T-helper 17 cell (primary cell): ENCODE results near the gene PTPN13. TPM values are rescaled to one million over a fixed set of nuclear protein-coding genes. Genes with fewer than 3 reads are reported as not detected.

ENCODE experiments used
- ATAC-seq: fragments of 150-1000 bp; cut with Tn5 transposase; 2 replicates; pipeline ENCODE4 v1.10.0; 2021; ENCODE audit warnings: mild to moderate bottlenecking, moderate library complexity
- DNase-seq, 3 donors: peaks; one replicate each; pipeline versions ENCODE4 v3.0.0 to v3.0.0-alpha.2; 2020 to 2021
- H3K9me3 ChIP-seq: one replicate; pipeline ENCODE4 v1.7.0; 2013; ENCODE audit warnings: low read length, mild to moderate bottlenecking; ENCODE audit not compliant: control insufficient read depth, poor library complexity, severe bottlenecking
- H3K27ac Mint-ChIP-seq: one replicate; pipeline ENCODE4 v1.8.0; 2022; ENCODE audit warnings: mild to moderate bottlenecking, moderate library complexity, mixed read lengths
- H3K27me3 Mint-ChIP-seq: one replicate; pipeline ENCODE4 v1.8.0; 2022; ENCODE audit warnings: mixed read lengths
- H3K36me3 Mint-ChIP-seq: one replicate; pipeline ENCODE4 v1.8.0; 2022; ENCODE audit warnings: low read depth, mixed read lengths
- H3K4me1 Mint-ChIP-seq: one replicate; pipeline ENCODE4 v1.8.0; 2022; ENCODE audit warnings: mild to moderate bottlenecking, mixed read lengths
- H3K4me3 Mint-ChIP-seq: one replicate; pipeline ENCODE4 v1.8.0; 2022; ENCODE audit warnings: mild to moderate bottlenecking, moderate library complexity, mixed read lengths
- total RNA-seq, 4 donors: library from RNA in 2 of 4; stranded (reverse) in 2 of 4; gene quantifications; one replicate each; pipeline ENCODE4 v1.2.3 and lab custom pipeline; 2022 to 2026

PTPN13 gene
- total RNA-seq, 2 donors from 2014 or later = 36.1 to 49.5 TPM

GRCh38 chr4:86600007-86600653, 6.0 kb downstream of the PTPN13 start:
- no peak for ATAC-seq
- peaks cover 3% of the 10 kb centered on the region for H3K36me3 Mint-ChIP-seq

GRCh38 chr4:86603311-86603885, 9.3 kb downstream of the PTPN13 start:
- H3K4me3 Mint-ChIP-seq = no peak overlapping the region
- H3K27ac Mint-ChIP-seq = no peak overlapping the region
- no peak for DNase-seq
- no peak for ATAC-seq
- no peaks in the 10 kb centered on the region for H3K27me3 Mint-ChIP-seq
- H3K36me3 Mint-ChIP-seq = peaks cover 3% of the 10 kb centered on the region
- peaks cover 17% of the 10 kb centered on the region for H3K4me1 Mint-ChIP-seq
- no peaks in the 10 kb centered on the region for H3K9me3 ChIP-seq

More at GRCh38 chr4:86600007-86600653, 6.0 kb downstream of the PTPN13 start:
- Mint-ChIP-seq H3K27me3 (peaks cover 2% of the 10 kb centered on the region), H3K27ac (no peak overlapping the region), H3K4me1 (peaks cover 26% of the 10 kb centered on the region), H3K4me3 (no peak overlapping the region)
- DNase-seq = no peak
- no peaks in the 10 kb centered on the region for H3K9me3 ChIP-seq

GRCh38 chr4:86606809-86607208, 12.7 kb downstream of the PTPN13 start:
- Mint-ChIP-seq H3K36me3 (peaks cover 3% of the 10 kb centered on the region), H3K4me1 (peaks cover 19% of the 10 kb centered on the region), H3K4me3 (no peak overlapping the region), H3K27ac (no peak overlapping the region), H3K27me3 (no peaks in the 10 kb centered on the region)
- ATAC-seq (no peak), DNase-seq (no peak)
- no peaks in the 10 kb centered on the region for H3K9me3 ChIP-seq

- no peaks in the 10 kb centered on the region for H3K9me3 ChIP-seq
- H3K4me3 Mint-ChIP-seq = no peak overlapping the region
- no peak overlapping the region for H3K27ac Mint-ChIP-seq
- peaks cover 25% of the 10 kb centered on the region for H3K4me1 Mint-ChIP-seq
- H3K27me3 Mint-ChIP-seq = no peaks in the 10 kb centered on the region
- no peak for DNase-seq
- ATAC-seq = no peak
- peaks cover 3% of the 10 kb centered on the region for H3K36me3 Mint-ChIP-seq
Measured at GRCh38 chr4:86608757-86609375, 14.8 kb downstream of the PTPN13 start.

- Mint-ChIP-seq H3K27me3 (no peaks in the 10 kb centered on the region), H3K27ac (no peak overlapping the region), H3K36me3 (no peaks in the 10 kb centered on the region), H3K4me3 (no peak overlapping the region), H3K4me1 (peaks cover 19% of the 10 kb centered on the region)
- H3K9me3 ChIP-seq = no peaks in the 10 kb centered on the region
- no peak for DNase-seq
- ATAC-seq = no peak
Measured at GRCh38 chr4:86611757-86612156, 17.6 kb downstream of the PTPN13 start.

- Mint-ChIP-seq H3K4me3 (no peak overlapping the region), H3K27me3 (no peaks in the 10 kb centered on the region), H3K4me1 (peaks cover 20% of the 10 kb centered on the region), H3K27ac (no peak overlapping the region), H3K36me3 (peaks cover 2% of the 10 kb centered on the region)
- no peak for DNase-seq
- ATAC-seq = no peak
- H3K9me3 ChIP-seq = no peaks in the 10 kb centered on the region
Measured at GRCh38 chr4:86613734-86614133, 19.6 kb downstream of the PTPN13 start.

GRCh38 chr4:86614865-86615264, 20.8 kb downstream of the PTPN13 start:
- no peaks in the 10 kb centered on the region for H3K27me3 Mint-ChIP-seq
- no peak overlapping the region for H3K4me3 Mint-ChIP-seq
- no peak overlapping the region for H3K27ac Mint-ChIP-seq
- H3K9me3 ChIP-seq = no peaks in the 10 kb centered on the region
- H3K4me1 Mint-ChIP-seq = peaks cover 22% of the 10 kb centered on the region
- peaks cover 2% of the 10 kb centered on the region for H3K36me3 Mint-ChIP-seq
- DNase-seq (no peak), ATAC-seq (no peak)

GRCh38 chr4:86615501-86615900, 21.4 kb downstream of the PTPN13 start:
- Mint-ChIP-seq H3K36me3 (peaks cover 2% of the 10 kb centered on the region), H3K27ac (no peak overlapping the region), H3K4me3 (no peak overlapping the region), H3K4me1 (peaks cover 22% of the 10 kb centered on the region), H3K27me3 (no peaks in the 10 kb centered on the region)
- DNase-seq (no peak), ATAC-seq (no peak)
- no peaks in the 10 kb centered on the region for H3K9me3 ChIP-seq

GRCh38 chr4:86619656-86620055, 25.5 kb downstream of the PTPN13 start:
- H3K4me1 Mint-ChIP-seq = peaks cover 25% of the 10 kb centered on the region
- peak overlapping the region; percentile 14 for H3K27ac Mint-ChIP-seq
- peaks cover 2% of the 10 kb centered on the region for H3K36me3 Mint-ChIP-seq
- no peak for DNase-seq
- H3K27me3 Mint-ChIP-seq = no peaks in the 10 kb centered on the region
- ATAC-seq = no peak
- no peaks in the 10 kb centered on the region for H3K9me3 ChIP-seq
- no peak overlapping the region for H3K4me3 Mint-ChIP-seq

- Mint-ChIP-seq H3K4me1 (peaks cover 25% of the 10 kb centered on the region), H3K27ac (peak overlapping the region; percentile 27), H3K4me3 (no peak overlapping the region), H3K27me3 (no peaks in the 10 kb centered on the region), H3K36me3 (peaks cover 2% of the 10 kb centered on the region)
- ATAC-seq = no peak
- DNase-seq = no peak
- no peaks in the 10 kb centered on the region for H3K9me3 ChIP-seq
Measured at GRCh38 chr4:86621435-86621834, 27.3 kb downstream of the PTPN13 start.

- Mint-ChIP-seq H3K36me3 (no peaks in the 10 kb centered on the region), H3K4me1 (peaks cover 23% of the 10 kb centered on the region), H3K4me3 (no peak overlapping the region), H3K27ac (no peak overlapping the region), H3K27me3 (no peaks in the 10 kb centered on the region)
- H3K9me3 ChIP-seq = no peaks in the 10 kb centered on the region
- DNase-seq (no peak), ATAC-seq (no peak)
Measured at GRCh38 chr4:86626066-86626465, 32.0 kb downstream of the PTPN13 start.

- Mint-ChIP-seq H3K4me3 (no peak overlapping the region), H3K36me3 (no peaks in the 10 kb centered on the region), H3K27me3 (no peaks in the 10 kb centered on the region), H3K4me1 (peaks cover 13% of the 10 kb centered on the region), H3K27ac (no peak overlapping the region)
- no peak for ATAC-seq
- DNase-seq = no peak
- no peaks in the 10 kb centered on the region for H3K9me3 ChIP-seq
Measured at GRCh38 chr4:86627462-86628135, 33.5 kb downstream of the PTPN13 start.

GRCh38 chr4:86630629-86631028, 36.5 kb downstream of the PTPN13 start:
- no peak for ATAC-seq
- no peak overlapping the region for H3K4me3 Mint-ChIP-seq

More at GRCh38 chr4:86630629-86631028, 36.5 kb downstream of the PTPN13 start:
- no peak for DNase-seq
- Mint-ChIP-seq H3K36me3 (no peaks in the 10 kb centered on the region), H3K4me1 (peaks cover 6% of the 10 kb centered on the region), H3K27me3 (no peaks in the 10 kb centered on the region), H3K27ac (no peak overlapping the region)
- no peaks in the 10 kb centered on the region for H3K9me3 ChIP-seq
